ENCODE data around the gene KCTD10.

Gene KCTD10

DNA sequence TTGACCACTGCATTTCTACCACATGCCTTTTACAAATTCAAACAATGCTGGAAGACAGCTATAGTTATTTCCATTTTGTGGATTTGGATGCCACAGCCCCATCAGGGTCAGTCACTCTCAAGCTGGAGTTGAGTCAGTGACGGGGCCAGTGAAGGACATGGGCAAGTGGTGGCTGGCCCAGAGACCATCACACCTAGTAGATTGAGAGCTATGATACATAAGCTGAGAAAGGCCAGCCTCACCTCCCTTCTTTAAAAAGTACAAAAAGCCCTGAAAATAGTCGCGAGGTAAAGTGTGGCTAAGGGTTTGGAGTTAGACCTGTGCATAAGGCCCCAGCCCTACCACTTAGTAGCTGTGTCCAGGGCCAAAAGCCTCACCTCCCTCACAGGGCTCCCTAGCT is 4.1 kb downstream of the KCTD10 start:
- DNase-seq: no peak

DNA sequence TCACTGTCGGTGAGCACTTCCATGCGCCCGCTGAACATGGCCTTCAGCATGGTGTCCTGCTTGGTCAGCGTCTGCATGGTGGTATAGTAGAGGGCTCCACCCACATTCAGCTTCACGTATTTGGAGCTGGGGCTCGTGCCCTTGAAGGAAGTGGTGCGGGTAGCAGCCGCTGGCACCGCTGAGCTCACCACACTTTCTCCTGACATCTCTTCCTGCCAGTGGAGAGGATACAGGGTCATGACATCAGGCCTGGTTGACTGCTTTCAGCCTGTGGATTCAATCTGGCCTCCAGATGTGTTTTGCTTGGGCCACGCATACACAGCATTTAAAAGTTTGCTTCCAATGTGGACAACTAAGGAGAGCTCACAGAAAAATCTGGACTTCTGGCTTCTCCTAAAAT is 7.6 kb downstream of the KCTD10 start:
- no peak for DNase-seq

DNA sequence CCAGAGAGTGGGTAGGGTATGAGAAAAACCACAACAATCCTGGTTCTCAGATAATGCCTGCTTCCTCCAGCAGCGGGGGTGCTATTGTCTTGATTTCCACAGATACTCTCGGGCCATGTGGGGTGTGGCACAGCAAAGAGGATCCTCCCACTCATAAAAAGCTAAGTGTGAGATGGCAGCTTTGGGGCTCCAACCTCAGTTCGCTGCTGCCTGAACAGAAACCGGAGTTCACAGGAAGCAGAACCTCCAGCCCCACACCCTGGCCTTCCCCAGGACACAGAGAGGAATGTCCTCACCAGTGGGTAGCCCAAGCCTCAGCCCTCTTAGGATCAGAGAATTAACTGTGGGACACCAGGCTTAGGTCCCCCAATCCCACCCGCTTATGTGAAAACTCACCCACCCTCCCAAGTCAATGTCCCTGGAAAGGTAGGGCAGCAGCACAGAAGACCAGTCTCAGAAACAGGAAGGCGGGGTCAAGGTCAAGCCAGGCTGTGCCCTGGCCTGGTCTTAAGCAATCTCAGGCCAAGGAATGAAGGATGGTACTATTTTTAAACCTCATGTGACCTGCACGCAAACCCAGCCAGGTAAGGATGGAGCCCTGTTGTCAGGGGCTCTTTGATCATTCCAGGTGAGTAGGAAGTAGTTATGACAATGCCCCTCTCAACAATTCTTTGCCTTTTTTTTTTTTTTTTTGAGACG is 9.0 kb downstream of the KCTD10 start:
- no peak for DNase-seq

DNA sequence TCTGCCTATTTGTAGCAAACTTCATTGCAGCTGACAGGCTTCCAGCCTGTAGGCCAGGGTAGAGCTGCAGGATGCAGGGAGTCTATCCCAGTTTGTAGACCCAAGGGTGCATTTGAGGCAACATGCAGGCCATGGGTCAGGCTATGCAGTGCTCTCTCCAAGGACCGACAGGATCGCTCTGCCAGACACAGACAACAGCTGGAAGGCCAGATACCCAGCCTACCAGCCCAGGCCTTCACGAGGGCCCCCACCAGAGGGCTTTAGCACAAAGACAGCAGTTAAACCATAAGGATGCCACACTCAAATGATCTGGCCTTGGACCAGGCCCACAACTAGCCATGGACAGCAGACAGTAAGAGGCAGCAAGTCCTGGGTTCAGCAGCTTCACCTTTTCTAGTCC is 10.3 kb downstream of the KCTD10 start:
- DNase-seq: peak in 4 of 14 donors; percentile 9 to 16 (median 10)

DNA sequence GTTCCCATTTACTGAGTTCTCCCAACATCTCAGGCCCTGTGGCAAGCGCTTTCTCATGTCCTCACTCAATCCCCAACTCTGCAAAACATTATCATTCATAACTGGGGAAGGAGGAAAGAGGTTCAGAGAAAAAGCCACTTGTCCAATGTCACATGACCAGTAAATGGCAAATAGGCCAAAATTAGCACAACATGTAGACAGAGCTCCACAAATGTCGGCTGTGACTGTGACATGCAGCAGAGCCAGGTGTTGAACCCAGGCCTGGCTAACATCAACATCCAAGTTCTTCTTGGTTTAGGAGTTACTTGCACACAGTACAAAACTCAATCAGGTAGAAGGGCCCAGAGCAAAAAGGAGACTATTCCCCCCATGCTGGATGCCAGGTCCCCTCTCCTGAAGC is 10.8 kb downstream of the KCTD10 start:
- DNase-seq: no peak

DNA sequence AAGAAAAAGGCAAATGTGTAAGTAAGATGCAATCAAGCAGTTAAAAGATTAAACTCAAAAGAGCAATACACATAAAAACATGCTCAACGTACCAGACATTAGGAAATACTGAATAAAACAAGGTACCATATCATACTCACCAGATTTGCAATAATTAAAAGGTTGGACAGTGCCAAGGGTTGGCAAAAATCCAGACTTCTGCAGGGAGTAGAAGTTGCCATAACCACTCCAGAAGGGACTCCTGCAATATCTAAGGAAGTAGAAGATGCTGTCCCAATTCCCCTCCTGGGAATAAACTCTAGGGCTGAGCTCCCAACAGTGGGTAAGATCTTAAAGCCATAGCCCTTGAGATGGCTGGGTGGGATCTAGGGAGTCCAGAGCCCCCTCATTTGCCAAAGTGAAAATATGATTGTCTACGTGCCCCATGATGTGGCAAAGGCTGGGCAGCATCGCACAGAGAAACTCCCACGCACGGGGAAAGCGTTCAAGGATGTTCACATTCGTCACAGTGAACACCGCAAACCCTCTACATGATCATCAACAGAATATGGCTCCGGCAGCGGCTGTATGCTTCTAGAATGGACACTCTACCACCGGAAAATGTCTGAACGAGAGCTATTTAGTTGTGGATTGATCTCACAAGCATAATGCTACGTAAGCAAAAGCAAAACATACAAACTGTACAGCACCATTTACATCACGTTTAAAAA is 12.3 kb downstream of the KCTD10 start:
- no peak for DNase-seq

DNA sequence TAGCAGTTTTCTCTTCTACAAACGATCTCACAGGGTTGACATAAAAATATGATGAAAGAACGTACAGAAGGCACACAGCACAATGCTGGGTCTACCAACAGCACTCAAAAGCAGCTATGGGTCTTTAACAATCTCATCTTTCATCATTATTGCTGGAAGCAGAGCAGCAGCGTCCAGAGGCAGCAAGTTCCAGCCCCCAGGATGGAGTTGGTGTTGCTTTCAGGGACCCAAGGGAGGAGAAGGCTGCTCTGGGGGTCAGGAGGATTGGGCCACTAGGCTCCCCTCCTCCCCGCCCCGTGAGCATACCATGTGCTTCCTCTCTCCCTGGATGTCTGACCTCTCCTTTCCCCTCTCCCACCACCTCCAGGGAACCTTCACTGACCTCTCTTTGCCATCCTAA is 13.3 kb downstream of the KCTD10 start:
- no peak for DNase-seq

DNA sequence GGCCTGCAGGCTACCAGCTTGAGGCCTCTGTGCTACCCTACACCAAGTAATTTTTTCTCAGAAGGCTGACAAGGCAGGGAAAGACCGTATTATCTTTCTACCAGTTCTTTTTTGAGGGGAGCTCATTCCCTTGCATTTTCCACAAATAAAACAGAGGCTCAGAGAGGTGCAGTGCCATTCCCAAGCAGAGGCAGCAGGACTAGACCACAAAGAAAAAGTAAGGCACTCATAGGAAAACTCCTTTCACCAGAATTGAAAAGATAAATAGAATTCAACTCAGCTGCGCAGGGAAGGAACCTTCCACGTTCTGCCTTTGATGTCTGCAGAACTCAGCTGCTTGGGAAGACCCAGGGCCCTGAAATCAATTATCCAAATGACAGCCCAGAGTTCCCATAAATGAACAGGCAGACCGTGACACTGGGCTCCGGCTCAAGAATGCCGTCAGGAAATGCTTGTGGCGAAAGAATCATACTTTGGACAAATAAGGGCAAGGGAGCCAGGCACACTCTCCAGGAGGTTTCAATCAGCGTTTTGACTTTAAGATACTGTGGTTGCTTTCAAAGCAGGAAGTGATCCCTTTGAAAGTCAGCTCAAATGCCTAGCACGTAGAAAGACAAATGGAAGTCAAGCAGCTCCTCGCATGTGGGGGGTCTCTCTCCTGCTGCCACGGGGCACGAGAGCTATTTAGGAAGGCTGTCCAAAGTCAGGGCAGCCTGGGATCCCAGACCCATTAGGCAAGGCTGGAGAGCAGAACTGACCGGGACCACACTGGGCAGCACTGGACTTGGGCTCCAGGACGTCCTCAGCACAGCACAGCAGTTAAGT is 14.0 kb downstream of the KCTD10 start:
- peak in 6 of 14 donors; percentile 13 to 60 (median 26) for DNase-seq

DNA sequence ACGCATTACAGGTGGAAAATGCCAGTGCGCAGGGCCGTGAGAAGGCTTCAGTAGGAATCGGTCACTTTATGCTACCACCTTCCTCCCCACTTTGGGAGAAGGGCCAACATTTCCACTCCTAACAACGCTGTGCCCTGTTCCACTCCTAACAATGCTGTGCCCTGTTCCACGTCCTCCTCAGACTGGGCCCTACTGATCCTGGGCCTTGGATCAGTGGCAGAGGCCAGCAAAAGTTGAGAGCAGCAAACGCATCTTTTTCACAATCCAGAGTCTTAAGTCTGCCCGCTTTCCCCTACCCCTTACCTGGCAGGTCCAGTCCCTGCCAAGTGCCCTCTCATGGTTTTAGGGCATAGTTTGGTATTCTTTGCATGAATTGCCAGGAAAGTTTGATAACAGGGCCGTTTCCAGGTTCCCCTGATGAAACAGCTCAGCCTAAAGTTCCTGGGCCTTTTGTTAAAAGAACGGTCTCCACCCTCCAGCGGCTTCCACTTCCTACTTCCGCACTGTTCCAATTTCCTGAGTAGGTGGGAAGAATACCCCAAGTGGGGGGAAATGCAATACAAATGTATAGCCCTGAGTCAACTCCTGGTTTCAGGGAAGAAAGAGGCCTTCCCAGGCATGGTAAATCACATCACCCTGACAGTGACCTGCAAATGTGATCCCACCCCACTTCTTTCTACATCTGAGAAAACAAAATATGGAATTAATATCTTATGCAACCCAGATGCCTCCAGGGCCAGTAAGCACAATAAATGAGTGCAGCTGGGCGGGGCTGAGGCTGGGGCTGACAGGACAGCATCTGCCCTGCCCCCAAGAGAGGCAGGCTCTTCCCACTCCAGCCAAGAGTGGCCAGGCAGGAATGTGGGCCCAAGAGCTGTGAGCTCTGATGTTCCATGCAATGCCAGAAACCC is 15.0 kb downstream of the KCTD10 start:
- DNase-seq: peak in 5 of 14 donors; percentile 25 to 58 (median 36)

DNA sequence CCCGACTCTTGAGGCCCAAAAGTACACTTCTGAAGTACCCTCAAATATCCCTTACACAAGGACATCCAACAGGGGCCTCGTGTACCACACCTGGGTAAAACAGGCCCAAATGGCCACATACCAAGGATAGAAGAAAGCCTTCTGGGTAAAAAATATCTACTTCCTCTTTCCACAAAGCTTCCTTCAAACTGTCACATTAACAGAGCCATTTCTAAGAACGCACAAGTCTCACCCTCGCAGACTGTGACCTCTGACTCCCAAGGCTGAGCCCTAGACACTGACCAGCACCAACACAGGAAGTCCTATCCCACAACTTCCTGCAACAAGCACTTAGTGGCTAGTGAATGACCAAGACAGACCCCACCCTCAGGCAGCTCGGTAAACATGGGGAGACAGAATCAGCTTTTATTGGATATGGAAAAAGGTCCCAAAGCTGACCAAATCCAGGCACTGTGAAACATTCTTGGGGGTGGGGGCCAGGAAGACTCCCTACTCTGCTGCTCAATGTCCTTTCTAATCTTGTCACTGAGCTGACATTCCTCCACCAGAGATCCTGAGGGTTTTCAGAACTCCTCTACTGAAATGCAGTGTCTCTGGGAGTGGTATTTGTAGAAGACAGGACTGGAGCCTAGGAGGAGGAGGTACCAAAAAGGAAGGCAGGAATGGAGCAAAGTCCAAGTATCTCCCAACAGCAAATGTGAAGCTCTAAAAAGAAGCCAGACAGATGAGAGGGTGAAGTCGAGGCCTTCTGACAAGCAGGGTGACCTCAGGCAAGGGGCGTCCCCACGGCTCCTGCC is 15.9 kb downstream of the KCTD10 start:
- DNase-seq: peak in 3 of 14 donors; percentile 18 to 28 (median 28)

DNA sequence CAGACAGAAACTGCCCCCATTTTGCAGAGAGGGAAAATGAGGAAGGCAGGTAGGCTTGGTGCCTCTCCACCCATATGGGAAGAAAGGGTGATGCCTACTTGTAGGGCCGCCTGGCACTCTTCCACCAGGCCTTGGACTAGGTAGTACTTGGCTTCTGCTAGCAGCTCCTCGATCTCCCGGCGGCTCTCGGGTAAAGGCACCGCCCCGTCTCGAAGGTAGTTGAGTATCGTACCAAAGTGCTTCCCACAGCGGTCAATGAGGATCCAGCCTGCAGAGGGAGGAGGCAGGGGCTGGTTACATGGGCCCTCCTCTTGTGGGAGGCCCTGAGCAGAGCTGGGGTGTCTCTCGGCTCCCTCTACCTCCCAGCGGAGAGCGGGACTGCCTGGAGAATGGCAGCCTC is 16.6 kb downstream of the KCTD10 start:
- peak in 1 of 14 donors; percentile 8 for DNase-seq

DNA sequence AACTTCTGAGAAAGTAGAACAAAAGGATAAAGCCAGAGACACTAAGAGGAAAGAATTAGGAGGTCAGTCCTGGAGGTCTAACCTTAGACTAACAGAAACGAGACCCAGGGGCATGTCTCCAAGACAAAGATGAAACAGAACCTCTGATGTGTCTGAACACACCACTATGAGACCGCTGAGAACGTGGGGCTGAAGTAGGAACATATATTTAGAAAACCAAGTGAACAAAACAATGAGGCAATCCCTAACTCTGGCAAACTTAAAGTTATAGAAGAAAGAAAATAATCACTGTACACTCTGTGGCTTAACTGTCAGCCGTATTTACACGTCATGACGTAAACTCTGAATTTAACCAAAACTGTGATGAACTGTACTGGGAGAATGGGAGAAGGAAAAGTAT is 17.9 kb downstream of the KCTD10 start:
- no peak for DNase-seq

DNA sequence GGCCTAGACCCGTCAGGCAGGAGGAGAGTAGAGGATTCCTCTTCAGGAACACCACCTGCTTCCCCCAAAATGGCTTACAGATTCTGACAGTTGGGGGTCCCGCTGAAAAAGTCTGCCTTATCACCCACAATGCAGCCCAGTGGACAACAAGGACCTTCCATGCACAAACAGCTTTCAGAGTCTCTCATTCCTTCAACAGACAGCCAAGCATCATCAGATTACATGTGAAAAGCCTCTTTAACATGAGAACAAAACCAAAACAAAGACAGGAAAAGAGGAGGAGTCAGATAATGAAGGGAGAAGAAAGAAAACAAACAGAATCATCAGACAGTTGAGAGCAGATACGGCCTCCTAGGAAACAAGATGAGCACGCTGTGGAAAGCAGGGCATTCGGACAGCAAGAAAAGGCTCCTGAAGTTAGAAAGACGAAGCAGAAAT is 18.3 kb downstream of the KCTD10 start:
- DNase-seq: no peak

DNA sequence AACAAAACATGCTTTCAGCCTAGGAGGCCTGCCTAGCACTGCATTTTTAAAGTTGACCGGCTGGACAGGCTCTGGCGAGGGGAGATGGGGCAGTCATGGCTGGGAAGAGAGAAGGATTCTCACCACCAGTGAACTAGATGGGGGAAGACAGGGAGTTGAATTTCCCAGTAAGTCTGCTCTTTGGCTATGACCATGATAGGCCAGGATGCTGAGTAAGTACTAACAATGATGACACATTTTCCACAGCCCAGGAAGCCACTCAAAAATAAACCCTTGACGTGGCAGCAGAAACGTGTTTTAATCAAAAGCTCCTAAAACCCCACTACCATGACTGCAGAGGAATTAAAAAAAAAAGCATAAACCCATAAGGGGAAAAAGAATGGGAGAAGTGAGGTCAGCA is 19.0 kb downstream of the KCTD10 start:
- DNase-seq: no peak

DNA sequence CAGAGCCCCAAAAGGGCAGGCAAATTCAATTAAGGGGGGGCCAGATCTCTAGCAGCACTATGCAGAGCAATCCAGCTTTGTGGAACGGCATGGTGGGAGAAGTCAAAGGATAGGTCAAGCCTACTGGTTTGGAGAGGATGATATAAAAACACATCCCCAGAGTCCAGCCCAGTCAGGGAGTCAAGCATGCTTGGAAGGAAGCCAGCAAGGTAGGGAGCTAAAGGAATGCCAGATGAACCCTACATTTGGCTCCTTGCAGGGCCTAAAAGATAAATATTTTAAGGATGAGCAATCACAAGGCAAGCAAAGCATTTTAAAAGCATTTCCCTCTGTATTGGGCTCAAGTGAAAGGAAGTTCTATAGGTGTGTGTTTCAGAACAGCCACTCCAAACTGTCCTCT is 21.4 kb downstream of the KCTD10 start:
- DNase-seq: no peak

DNA sequence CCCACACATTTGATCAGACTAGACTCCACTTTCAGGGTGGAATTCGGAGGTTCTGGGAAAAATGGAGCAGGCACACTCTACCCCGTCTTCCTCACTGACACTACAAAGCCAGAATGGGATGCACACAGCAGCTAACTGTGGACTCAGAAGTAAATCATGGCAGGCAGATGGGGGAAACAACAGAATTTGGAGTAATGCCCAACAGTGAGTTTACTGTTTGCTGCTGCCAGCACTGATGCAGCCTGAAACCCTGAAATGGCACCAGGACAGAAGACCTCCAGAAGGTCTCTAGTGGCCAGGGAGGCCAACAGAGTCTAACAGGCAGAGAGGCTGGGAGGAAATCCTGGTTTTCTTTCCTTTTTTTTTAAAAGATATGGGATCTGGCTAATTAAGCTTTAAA is 24.6 kb downstream of the KCTD10 start:
- DNase-seq: peak in 1 of 14 donors; percentile 5

DNA sequence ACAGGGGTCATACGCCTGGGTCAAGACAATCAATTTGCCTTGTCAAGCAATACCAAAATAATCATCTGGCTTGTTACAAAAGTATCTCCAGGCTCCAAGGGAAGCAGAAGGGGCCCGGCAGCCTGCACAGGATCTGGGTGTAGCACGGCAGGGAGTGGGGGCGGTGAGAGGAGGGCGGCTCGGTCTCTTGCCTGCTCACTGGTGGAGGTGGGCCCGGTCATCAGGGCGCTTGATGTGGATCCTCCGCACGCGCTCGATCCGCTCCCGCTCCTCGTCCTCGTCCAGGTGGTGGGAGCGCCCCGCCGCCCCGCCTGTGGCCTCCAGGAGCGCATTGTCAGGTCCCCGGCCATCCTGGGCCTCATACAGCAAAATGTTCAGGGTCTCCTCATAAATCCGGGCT is 25.7 kb downstream of the KCTD10 start:
- no peak for DNase-seq

DNA sequence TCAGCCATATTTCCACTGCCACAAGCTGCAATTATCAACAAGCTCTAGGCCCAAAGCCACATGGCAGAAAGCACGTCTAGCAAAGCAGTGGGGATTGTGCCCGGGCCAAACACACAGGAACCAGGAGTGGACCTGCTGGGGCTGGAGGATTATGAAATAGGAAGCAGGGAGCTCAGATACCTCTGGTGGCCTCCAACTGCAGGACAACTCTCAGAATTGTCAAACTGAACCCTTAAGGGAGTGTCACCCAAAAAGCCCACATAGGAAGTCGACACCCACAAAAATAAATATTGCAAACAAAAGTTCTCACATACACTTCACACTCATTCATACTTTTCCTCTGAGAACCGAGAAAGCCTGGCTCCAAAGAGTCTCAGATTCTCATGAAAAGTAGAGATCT is 26.1 kb downstream of the KCTD10 start:
- no peak for DNase-seq

DNA sequence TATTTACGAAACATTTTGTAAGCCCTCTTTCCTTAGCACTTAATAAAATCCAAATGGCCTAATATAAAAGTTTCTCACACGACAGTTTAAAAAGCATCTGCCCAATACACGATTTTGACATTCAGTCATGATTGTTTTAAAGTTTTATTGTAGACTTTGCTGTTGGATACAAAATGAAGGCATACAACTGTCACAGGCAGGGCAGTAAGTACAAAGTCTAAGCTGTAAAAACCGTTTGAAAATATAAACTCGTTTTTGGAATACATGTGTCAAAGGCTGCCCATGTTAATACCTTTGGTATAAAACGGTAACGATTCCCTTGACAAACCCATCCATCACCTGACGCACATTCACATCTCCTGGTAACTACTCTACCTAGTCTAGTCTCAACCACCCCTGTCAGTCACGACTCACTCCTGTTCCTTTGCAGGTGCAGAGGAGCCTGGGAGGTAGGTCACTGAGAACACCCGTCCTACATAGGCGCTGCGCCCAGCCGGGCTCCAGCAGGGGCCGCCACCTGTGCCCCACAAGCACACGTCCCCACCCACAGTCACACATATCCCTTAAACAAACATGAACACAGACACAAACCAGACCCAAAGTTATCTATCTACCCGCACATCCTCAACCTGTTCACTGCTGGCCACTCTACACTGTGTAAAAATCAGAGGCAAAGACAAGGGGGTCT is 27.1 kb downstream of the KCTD10 start:
- DNase-seq: no peak

DNA sequence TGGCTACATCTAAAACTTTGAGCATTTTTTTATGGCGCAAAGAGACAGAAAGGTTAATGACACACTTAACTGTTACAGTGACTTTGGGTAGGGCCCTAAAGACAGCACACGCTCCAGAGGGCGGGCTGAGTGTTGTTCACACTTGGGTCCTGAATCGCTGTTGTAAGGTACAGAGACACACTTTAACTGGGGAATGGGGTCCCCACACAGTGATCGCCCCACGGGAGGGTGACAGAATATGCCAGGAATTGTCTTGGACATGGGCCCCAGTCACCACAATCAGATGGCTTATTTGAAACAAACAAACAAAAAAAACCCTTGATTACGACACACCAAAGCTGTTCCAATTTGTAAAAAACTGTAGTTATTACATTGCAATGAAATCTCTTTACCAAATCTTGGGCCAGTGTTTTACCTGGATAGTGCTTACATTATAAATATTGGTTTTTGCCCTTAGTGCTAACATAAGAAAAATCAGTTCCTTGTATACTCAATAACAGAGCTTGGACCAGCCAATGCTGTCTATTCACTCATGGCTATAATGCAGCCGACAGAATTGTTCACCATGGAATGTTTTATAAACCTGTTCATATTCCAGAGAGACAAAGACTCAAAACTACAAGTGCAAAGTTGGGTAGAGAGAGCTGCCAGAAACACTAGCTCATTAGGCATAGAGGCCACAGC is 28.3 kb downstream of the KCTD10 start:
- DNase-seq: no peak
